ENCODE results near the gene CDC25A.

- TF ChIP-seq POLR2A (IDR thresholded peaks at IDR 0.05): no peak
- TF ChIP-seq, protein P1, sequence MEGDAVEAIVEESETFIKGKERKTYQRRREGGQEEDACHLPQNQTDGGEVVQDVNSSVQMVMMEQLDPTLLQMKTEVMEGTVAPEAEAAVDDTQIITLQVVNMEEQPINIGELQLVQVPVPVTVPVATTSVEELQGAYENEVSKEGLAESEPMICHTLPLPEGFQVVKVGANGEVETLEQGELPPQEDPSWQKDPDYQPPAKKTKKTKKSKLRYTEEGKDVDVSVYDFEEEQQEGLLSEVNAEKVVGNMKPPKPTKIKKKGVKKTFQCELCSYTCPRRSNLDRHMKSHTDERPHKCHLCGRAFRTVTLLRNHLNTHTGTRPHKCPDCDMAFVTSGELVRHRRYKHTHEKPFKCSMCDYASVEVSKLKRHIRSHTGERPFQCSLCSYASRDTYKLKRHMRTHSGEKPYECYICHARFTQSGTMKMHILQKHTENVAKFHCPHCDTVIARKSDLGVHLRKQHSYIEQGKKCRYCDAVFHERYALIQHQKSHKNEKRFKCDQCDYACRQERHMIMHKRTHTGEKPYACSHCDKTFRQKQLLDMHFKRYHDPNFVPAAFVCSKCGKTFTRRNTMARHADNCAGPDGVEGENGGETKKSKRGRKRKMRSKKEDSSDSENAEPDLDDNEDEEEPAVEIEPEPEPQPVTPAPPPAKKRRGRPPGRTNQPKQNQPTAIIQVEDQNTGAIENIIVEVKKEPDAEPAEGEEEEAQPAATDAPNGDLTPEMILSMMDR (IDR thresholded peaks at IDR 0.05): no peak
These were observed 10.1 kb downstream of the CDC25A start for GRCh38 chr3:48178072-48178471.

Data from lower leg skin (tissue), 3 donors.